HG02973 (cell line): Measurements from ENCODE around the gene MUC5B.
"Not testable (repeated sequence)": the region's sequence is repeated elsewhere in the genome, so short reads cannot be mapped to it uniquely, and the experiment has no call there.

Source experiments
- ATAC-seq: cut with Tn5 transposase; IDR thresholded peaks from one replicate; pipeline ENCODE4 v1.9.1; 2021; ENCODE audit warnings: moderate library complexity; ENCODE audit not compliant: unreplicated experiment

MUC5B gene

GRCh38 chr11:1231396-1232020, 8.6 kb downstream of the MUC5B start:
- no peak for ATAC-seq

- no peak for ATAC-seq
Observed at GRCh38 chr11:1232021-1232882, 9.4 kb downstream of the MUC5B start.

- no peak for ATAC-seq
Observed at GRCh38 chr11:1232883-1233321, 10.0 kb downstream of the MUC5B start.

GRCh38 chr11:1233351-1234053, 10.6 kb downstream of the MUC5B start:
- no peak for ATAC-seq

GRCh38 chr11:1234054-1234720, 11.3 kb downstream of the MUC5B start:
- no peak for ATAC-seq

- ATAC-seq: no peak
Observed at GRCh38 chr11:1234771-1235305, 12.0 kb downstream of the MUC5B start.

- ATAC-seq: no peak
Observed at GRCh38 chr11:1235306-1235900, 12.5 kb downstream of the MUC5B start.

GRCh38 chr11:1235901-1236315, 13.0 kb downstream of the MUC5B start:
- ATAC-seq: no peak

- ATAC-seq: no peak
Observed at GRCh38 chr11:1236316-1237127, 13.7 kb downstream of the MUC5B start.

GRCh38 chr11:1237128-1237580, 14.3 kb downstream of the MUC5B start:
- ATAC-seq: no peak

GRCh38 chr11:1237851-1238250, 15.0 kb downstream of the MUC5B start:
- ATAC-seq: no peak

- ATAC-seq: no peak
Observed at GRCh38 chr11:1238767-1239595, 16.1 kb downstream of the MUC5B start.

GRCh38 chr11:1239596-1240205, 16.8 kb downstream of the MUC5B start:
- no peak for ATAC-seq

- ATAC-seq: no peak
Observed at GRCh38 chr11:1240771-1241170, 17.9 kb downstream of the MUC5B start.

- ATAC-seq: no peak
Observed at GRCh38 chr11:1241706-1242105, 18.8 kb downstream of the MUC5B start.

- ATAC-seq: no peak
Observed at GRCh38 chr11:1242289-1242688, 19.4 kb downstream of the MUC5B start.

- ATAC-seq: not testable (repeated sequence)
Observed at GRCh38 chr11:1242751-1243150, 19.9 kb downstream of the MUC5B start.

- not testable (repeated sequence) for ATAC-seq
Observed at GRCh38 chr11:1243521-1243920, 20.7 kb downstream of the MUC5B start.
